GM19043 (cell line): ENCODE results near the gene DNM3.

Source experiments
- ATAC-seq: cut with Tn5 transposase; IDR thresholded peaks from one replicate; pipeline ENCODE4 v1.9.1; 2021; ENCODE audit warnings: low read depth; ENCODE audit not compliant: unreplicated experiment

DNM3 gene

GRCh38 chr1:171817511-171818265, 23.6 kb upstream of the DNM3 start:
- peak; percentile 74 for ATAC-seq

DNA sequence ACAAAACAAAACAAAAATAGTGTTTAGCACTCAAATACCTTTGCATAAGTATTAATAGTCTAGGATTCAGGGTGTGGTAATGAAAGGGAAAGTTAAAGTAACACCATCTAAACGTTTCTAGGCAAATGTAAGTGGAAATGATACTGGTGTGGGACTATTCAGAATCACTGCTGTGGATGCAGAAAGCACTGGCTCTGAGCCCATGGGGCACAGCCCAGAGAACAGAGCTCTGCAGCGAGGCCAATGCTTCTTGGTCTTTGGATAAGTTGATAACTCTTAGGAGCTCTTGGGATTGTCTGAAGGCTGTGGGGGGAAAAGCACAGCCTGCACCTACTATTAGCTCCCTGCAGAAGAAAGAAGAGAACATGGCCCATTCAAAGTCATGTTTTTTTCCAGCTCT, 21.4 kb upstream of the DNM3 start:
- ATAC-seq: no peak

DNA sequence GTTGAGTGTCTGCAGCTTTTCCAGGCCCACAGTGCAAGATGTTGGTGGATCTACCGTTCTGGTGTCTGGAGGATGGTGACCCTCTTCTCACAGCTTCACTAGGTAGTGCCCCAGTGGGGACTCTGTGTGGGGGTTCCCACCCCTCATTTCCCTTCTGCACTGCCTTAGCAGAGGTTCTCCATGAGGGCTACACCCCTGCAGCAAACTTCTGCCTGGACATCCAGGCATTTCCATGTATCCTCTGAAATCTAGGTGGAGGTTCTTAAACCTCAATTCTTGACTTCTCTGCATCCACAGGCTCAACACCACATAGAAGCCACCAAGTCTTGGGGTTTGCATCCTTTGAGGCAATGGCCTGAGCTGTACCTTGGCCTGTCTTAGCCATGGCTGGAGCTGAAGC, 14.3 kb upstream of the DNM3 start:
- no peak for ATAC-seq

- no peak for ATAC-seq
These were observed 12.5 kb upstream of the DNM3 start for GRCh38 chr1:171828794-171829193.

GRCh38 chr1:171833091-171833825, 8.0 kb upstream of the DNM3 start:
- ATAC-seq: no peak

DNA sequence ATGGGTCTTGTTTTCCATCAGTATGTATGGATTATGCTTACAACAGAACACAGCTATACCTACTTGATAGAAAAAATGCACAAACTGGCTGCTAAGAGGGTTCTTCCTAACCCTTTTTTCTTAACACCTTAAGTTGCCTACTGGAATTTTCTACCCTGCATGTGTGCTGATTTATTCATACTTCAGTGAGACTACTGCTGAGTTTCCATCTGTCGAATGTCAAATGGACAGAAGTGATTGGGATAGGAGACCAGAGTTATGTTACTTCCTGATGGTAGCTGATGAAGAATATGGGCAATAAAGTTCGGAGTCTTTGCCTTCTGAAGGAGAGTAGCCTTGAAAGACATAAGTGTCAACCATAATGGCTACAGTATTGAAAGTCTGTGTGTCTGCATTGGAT, 6.5 kb upstream of the DNM3 start:
- no peak for ATAC-seq

DNA sequence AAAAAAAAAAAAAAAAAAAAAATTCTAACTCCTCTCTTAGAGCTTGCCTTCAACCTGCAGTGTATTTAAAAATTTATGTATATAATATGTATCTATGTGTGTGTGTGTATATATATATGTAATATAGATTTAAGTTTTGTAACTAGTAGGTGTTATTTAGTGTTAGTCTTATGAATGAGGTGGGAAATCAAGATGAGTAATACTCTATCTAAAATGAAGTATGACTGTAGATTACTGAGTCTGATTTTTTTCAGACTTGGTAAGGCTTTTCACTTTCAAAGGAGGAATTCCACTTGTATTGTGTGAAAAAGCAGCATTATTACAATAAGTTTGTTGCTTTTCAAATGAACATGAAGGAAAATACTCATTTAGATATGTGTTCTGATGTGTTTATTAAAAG, 5.4 kb upstream of the DNM3 start:
- no peak for ATAC-seq

GRCh38 chr1:171841931-171842761, 848 bp downstream of the DNM3 start:
- ATAC-seq: no peak

- no peak for ATAC-seq
These were observed 3.1 kb downstream of the DNM3 start for GRCh38 chr1:171844381-171844780.

- ATAC-seq: no peak
These were observed 4.7 kb downstream of the DNM3 start for GRCh38 chr1:171845998-171846397.

GRCh38 chr1:171849245-171849898, 8.1 kb downstream of the DNM3 start:
- ATAC-seq: no peak

- no peak for ATAC-seq
These were observed 9.5 kb downstream of the DNM3 start for GRCh38 chr1:171850651-171851350.

DNA sequence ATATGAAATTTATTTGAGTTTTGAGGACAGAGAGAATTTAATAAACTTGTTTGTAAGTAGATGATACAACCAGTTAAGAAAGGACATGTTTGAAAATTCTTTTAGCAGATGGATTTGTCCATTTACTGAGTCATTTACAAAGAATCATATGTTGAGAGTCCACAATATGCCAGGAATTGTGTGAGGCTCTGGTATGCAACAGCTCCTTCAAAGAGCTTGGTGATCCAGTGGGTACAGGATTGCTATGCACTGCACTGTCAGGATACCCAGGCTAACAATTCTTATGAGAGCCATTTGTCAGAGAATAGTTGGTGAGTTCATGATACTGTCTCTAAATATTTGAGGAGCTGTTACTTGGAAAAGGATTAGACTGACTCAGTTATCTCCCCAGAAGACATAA, 11.0 kb downstream of the DNM3 start:
- ATAC-seq: no peak

DNA sequence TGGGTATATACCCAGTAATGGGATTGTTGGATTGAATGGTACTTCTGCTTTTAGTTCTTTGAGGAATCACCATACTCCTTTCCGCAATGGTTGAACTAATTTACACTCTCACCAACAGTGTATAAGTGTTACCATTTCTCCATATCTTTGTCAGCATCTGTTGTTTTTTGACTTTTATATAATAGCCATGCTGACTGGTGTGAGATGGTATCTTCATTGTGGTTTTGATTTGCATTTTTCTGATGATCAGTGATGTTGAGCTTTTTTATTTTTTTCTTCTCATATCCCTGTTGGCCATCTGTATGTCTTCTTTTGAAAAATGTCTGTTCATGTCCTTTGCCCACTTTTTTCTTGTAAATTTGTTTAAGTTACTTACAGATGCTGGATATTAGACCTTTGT, 14.1 kb downstream of the DNM3 start:
- no peak for ATAC-seq

GRCh38 chr1:171858696-171859095, 17.4 kb downstream of the DNM3 start:
- ATAC-seq: no peak

DNA sequence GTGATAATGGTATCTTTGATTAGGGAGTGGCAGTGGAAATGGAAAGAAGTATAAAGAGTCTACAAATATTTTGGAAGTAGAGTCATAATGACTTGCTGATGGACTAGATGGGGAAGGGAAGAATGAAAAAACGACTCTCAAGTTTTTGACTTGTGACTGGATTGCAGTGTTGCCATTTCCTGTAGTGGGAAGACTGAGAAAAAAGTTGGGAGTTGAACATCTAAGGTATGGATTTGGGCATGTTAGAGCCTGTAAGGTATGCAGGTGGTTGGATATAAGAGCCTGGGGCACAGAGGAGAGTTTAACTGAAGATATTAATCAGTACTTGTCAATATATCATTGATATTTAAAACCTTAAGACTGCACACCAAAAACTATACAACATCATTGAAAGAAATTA, 19.4 kb downstream of the DNM3 start:
- no peak for ATAC-seq

- ATAC-seq: no peak
These were observed 22.2 kb downstream of the DNM3 start for GRCh38 chr1:171863531-171863930.

GRCh38 chr1:171864308-171864707, 23.0 kb downstream of the DNM3 start:
- ATAC-seq: no peak

GRCh38 chr1:171865106-171865505, 23.8 kb downstream of the DNM3 start:
- ATAC-seq: no peak

GRCh38 chr1:171867236-171867635, 25.9 kb downstream of the DNM3 start:
- ATAC-seq: no peak
